ENCODE measurements around the gene FGD2.
A peak's percentile ranks its signal among the peaks of the same experiment; 100 is the strongest.

The FGD2 gene

DNA sequence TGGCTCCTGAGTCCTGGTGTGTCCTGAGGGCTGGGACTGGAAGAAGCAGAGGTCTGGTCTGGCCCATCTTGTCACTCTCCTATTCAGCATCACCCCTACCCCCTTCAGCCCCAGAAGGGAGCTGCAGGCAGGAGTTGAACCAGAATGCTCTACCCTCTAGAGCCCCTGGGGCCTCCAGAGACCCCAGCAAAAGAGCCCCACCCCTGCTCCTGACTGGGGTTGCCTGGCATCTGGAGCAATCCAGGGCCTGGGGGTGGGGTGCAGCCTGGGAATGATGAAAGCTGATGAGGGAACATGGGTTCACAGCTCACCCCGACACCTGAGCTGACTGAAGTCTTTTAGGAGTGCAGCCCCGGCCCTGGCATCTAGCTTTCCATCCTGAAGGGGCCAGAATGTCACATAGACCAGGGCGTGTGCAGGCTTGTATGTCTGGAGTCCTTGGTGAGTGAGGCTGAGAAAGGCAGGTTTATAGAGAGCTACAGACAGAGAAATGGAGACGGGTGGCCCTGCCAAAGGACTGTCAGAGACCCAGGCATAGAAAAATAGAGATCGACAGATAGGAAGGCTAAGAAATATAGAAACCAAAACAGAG lies 12.2 kb downstream of the FGD2 start:
- no peak for DNase-seq (ENCODE audit: low read depth in 4 of 4, low spot score in 1 of 4)

DNA sequence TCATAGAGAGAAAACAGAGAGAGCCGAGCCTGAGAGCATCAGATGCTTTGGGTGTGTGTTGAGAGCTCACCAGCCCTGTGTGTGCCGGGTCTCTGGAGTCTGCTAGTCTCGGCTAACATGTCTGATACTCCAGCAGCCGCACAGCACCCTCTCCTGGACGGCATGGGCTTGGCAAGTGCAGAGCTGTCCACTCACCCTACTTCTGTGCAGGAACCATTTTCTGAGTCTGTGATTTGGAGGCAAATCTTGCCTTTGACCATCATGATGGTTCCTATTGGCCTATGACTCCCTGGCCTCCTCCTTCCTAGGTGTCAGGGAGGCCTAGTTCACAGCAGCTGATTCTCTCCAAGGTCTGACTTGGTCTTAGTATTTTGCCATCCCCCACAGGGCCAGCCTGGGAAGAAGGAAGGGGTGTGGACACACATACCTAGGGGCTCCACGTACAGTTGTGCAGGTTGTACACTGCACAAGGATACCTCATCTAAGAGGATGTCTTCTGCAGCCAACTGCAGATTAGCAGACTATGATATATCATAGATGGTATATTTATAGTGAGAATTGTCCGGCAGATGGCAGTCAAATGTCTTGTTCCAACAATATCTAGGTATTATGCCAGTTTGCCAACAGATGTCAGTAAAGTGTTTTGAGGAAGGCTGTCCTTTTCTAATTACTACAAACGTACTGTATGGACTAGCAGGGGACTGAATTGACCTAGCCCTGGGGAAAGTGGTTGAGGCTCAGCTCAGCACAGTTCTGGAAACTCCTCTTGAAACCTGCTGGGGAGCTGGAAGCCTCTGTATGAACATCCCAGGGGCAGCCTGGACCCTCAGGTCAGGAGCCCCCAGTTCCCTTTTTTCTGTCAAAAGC lies 13.0 kb downstream of the FGD2 start:
- peak; percentile 52 to 89 (median 76) for DNase-seq (ENCODE audit: low read depth in 4 of 4, low spot score in 1 of 4)

GRCh38 chr6:37019065-37019450 lies 13.6 kb downstream of the FGD2 start:
- no peak for DNase-seq (ENCODE audit: low read depth in 4 of 4, low spot score in 1 of 4)

GRCh38 chr6:37020381-37020780 lies 14.9 kb downstream of the FGD2 start:
- no peak for DNase-seq (ENCODE audit: low read depth in 4 of 4, low spot score in 1 of 4)

- no peak for DNase-seq (ENCODE audit: low read depth in 4 of 4, low spot score in 1 of 4)
These were observed 15.4 kb downstream of the FGD2 start for GRCh38 chr6:37020812-37021211.

DNA sequence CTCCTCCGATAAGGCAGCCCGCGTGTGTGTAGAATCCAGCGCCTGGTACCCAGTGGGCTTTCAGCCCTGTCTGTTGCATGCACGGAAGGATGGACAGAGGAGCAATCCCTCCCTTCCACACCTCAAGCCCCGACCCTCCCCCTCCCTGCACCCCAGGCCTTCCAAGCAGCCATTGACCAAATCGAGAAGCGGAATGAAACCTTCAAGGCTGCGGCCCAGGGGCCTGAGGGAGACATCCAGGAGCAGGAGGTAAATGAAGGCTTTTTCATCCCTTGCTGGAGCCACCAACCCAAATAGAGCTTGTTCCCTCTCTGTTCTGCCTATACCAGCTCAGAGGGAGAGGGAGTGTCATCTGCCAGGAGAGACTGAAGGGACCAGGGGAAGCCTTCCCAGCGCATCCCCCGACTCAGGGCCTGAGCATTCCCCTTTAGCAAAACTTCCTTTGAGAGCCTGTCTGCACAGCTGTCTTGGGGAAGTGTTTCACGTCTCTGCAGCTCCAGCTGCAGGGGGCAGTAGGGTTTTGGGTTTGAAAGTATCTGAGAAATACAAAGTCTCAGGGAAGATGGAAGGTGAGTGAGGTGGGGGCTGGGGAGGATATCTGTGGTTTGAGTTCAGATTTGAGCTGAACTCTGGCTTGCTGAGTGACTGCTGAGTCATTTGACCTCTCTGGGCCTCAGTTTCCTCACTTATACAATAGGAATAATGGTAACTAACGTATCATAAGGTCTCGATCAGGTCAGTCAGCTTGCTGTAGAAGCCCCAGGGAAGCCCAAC lies 16.1 kb downstream of the FGD2 start:
- peak in 3 of 4 experiments; percentile 33 to 67 (median 47) for DNase-seq (ENCODE audit: low read depth in 4 of 4, low spot score in 1 of 4)

DNA sequence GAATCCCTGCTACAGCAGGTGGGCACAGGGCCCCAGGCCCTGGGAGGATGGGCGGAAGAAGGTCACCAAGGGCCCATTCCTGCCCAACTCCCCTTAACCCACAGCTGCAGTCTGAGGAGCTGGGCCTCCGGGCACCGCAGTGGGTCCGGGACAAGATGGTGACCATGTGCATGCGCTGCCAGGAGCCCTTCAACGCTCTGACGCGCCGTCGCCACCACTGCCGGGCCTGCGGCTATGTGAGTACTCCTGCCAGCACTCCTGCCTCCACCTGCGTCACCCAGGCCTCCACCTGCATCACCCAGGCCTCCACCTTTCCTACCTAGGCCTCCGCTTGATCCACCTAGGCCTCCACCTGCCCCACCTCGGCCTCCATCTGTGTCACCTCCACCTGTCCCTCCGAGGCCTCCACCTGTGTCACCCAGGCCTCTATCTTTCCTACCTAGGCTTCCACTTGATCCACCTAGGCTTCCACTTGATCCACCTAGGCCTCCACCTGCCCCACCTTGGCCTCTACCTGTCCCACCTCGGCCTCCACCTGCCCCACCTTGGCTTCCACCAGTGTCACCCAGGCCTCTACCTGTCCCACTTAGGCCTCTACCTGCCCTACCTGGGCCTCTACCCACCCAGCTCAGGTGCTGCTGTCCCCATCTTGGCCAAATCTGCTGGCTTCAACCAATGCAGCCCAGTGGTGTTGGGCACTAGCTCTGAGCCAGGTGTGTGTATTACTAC lies 16.8 kb downstream of the FGD2 start:
- no peak for DNase-seq (ENCODE audit: low read depth in 4 of 4, low spot score in 1 of 4)

GRCh38 chr6:37024656-37025337 lies 19.3 kb downstream of the FGD2 start:
- peak in 3 of 4 experiments; percentile 29 to 41 (median 31) for DNase-seq (ENCODE audit: low read depth in 4 of 4, low spot score in 1 of 4)

DNA sequence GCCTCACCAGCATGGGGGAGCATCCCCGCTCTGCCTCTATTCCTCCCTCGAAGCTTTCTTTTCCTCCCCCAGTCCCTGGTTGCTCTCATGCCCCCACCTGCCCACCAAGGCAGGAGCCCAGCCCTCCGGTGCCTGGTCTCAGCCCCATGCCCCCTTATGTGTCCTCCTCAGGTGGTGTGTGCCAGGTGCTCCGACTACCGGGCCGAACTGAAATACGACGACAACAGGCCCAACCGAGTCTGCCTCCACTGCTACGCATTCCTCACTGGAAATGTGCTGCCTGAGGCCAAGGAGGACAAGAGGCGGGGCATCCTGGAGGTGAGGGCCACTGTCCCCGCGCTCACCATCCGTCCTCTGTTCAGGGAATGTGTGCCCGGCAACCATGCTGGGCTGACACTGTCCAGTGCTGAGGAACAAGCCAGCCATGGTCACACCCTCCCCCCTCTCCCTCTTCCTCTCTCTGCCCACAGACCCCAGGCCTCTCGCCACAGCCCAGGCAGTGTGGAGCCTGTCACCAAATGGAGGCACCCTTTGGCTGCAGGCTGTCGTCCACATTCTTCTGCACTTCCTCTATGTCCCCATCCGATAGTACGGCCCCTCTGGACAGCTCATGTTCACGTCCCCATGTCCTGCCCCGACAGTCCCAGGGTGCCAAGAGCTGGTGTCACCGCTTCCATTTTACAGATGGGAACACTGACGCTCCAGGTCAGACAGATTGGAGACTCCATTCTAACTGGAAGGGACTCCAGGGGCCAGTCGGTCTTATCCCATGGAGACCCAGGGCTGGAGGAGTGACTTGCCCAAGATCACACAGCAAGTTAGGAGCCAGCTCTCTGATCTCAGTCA lies 20.4 kb downstream of the FGD2 start:
- DNase-seq (ENCODE audit: low read depth in 4 of 4, low spot score in 1 of 4) = no peak

GRCh38 chr6:37027036-37027720 lies 21.7 kb downstream of the FGD2 start:
- no peak for DNase-seq (ENCODE audit: low read depth in 4 of 4, low spot score in 1 of 4)

GRCh38 chr6:37027811-37028469 lies 22.5 kb downstream of the FGD2 start:
- DNase-seq (ENCODE audit: low read depth in 4 of 4, low spot score in 1 of 4) = no peak

GRCh38 chr6:37029249-37029971 lies 24.0 kb downstream of the FGD2 start:
- no peak for DNase-seq (ENCODE audit: low read depth in 4 of 4, low spot score in 1 of 4)

DNA sequence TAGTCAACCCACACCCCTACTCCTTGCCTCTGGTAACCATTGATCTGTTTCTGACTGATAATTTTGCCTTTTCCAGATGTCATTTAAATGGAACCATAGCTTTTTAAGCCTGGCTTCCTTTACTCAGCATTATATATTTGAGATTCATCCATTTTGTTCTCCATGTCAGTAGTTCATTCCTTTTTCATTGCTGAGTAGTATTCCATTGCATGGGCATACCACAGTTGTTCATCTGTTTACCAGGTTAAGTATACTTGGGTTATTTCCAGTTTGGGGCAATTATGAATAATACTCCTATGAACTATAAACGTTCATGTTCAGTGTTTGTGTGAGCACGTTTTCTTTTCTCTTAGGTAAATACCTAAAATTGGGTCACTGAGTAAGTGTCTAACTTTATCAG lies 25.1 kb downstream of the FGD2 start:
- DNase-seq (ENCODE audit: low read depth in 4 of 4, low spot score in 1 of 4) = no peak

- no peak for DNase-seq (ENCODE audit: low read depth in 4 of 4, low spot score in 1 of 4)
These were observed 26.8 kb downstream of the FGD2 start for GRCh38 chr6:37032239-37032638.

DNA sequence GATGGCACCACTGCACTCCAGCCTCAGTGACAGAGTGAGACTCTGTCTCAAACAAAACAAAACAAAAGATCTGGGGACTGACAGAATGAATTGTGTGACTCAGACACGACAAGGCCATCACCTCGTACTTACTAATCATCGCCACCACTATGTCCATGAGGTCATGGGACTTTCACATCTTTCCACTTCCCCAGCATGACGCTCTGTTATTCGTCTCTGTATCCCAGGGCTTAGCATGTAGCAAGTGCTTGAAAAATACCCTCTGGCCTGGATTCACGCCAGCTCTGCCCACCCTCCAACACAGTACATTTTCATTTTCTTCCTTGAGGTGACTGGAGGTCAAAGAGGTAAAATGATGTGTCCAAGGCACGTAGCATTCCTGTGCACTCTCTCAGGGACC lies 27.8 kb downstream of the FGD2 start:
- DNase-seq (ENCODE audit: low read depth in 4 of 4, low spot score in 1 of 4) = no peak

GRCh38 chr6:37033819-37034795 lies 28.7 kb downstream of the FGD2 start:
- DNase-seq (ENCODE audit: low read depth in 4 of 4, low spot score in 1 of 4) = no peak

- DNase-seq (ENCODE audit: low read depth in 4 of 4, low spot score in 1 of 4) = no peak
These were observed 30.7 kb downstream of the FGD2 start for GRCh38 chr6:37036146-37036545.

Measured in stimulated activated CD4-positive, alpha-beta T cell treated with anti-CD3 and anti-CD28 coated beads, Interleukin-1b, Interleukin-23, amount 100 ng/mL, for 24 hours (primary cell).